Adrenal gland (tissue), 12 donors: ENCODE data around the gene MYH2. TPM values are rescaled to one million over a fixed set of nuclear protein-coding genes. Genes with fewer than 3 reads are reported as not detected.

Experiments
- DNase-seq, 7 donors: peaks; one replicate each; pipeline ENCODE4 v3.0.0-alpha.2; 2019 to 2020
- H3K27ac ChIP-seq, 5 donors: fragments of 200-600 bp; sonication (generic) in 4 of 5; 1 replicate in 3 of 5; 2 replicates in 2 of 5; pipeline versions ENCODE4 v1.5.1 to v1.8.0; 2016 to 2020; ENCODE audit warnings: mild to moderate bottlenecking in 1 of 5
- H3K27me3 ChIP-seq: fragments of 200-600 bp; 2 replicates; pipeline ENCODE4 v1.8.0; 2021
- H3K36me3 ChIP-seq, 2 donors: fragments of 200-600 bp; replicated peaks in 1 of 2; 1 replicate in 1 of 2; 2 replicates in 1 of 2; pipeline versions ENCODE4 v1.5.1 to v1.8.0; 2018 to 2022
- H3K4me1 ChIP-seq, 2 donors: fragments of 200-600 bp; replicated peaks in 1 of 2; 1 replicate in 1 of 2; 2 replicates in 1 of 2; pipeline versions ENCODE4 v1.5.1 to v1.8.0; 2018 to 2021
- H3K4me3 ChIP-seq, 4 donors: fragments of 200-600 bp; sonication (generic) in 3 of 4; one replicate each; pipeline ENCODE4 v1.5.1; 2016 to 2018
- H3K9me3 ChIP-seq, 3 donors: fragments of 200-600 bp; sonication (generic) in 1 of 3; replicated peaks in 1 of 3; 1 replicate in 2 of 3; 2 replicates in 1 of 3; pipeline versions ENCODE4 v1.5.1 to v1.8.0; 2016 to 2021
- POLR2A ChIP-seq, 2 donors: fragments of 450-650 bp; IDR thresholded peaks; one replicate each; pipeline ENCODE4 v1.6.1; 2017; ENCODE audit warnings: antibody characterized with exemption in 2 of 2, mild to moderate bottlenecking in 2 of 2, moderate library complexity in 1 of 2
- WGBS, 4 donors: extraction: QIAGEN DNeasy Blood & Tissue Kit in 2 of 4; methylation state at CpG; one replicate each; pipeline versions ENCODE4 v1.1.5 to v1.1.7; 2013 to 2017; 5-methylcytosine and 5-hydroxymethylcytosine counted together
- intact Hi-C, 2 donors: fragments of 100-400 bp; cut with DNase I; formaldehyde crosslinking; loops; one replicate each; pipeline versions ENCODE4 v1.14.1 to v1.15.0; 2022 to 2023
- polyA plus RNA-seq, 3 donors: library from polyadenylated mRNA; stranded (reverse); fragments of 200-250 nt in 2 of 3; fragments of 350-450 nt in 1 of 3; fragmentation: Illumina TruSeq in 1 of 3; extraction: RNeasy Lipid Tissue Mini Kit (QIAGEN cat#74804) in 1 of 3; gene quantifications; one replicate each; pipeline ENCODE4 v1.2.3, GENCODE V29; 2013 to 2014
- total RNA-seq, 9 donors: library from RNA; depleted of rRNA in 4 of 9; stranded (reverse); fragments of >200 nt in 4 of 9; fragments of 120-200 nt in 1 of 9; fragmentation: NEBNext Ultra II Directional in 1 of 9; extraction: Animal tissue kit (Norgen Biotek cat#: 25700) in 1 of 9; gene quantifications; one replicate each; pipeline versions ENCODE4 v1.1.0 to v1.2.4, GENCODE V29; 2013 to 2023
- TF ChIP-seq, protein P1 (sequence below), 6 experiments: fragments of 450-650 bp in 4 of 6; fragments of 200-600 bp in 2 of 6; sonication (generic) in 1 of 6; IDR thresholded peaks; 1 replicate in 5 of 6; 2 replicates in 1 of 6; pipeline versions ENCODE4 v1.5.1 to v1.8.0; 2016 to 2021; ENCODE audit warnings: antibody characterized with exemption in 6 of 6, mild to moderate bottlenecking in 2 of 6, moderate library complexity in 1 of 6
- donor health status: healthy with polysubstance abuse.
- donor health status: Bipolar disorder and iron deficiency.
- donor health status: DM: yes; HTN: yes; CAD: no.
- donor health status: DM: no; HTN: no; CAD: no.
- donor health status: DM: no; HTN: no; CAD: no.
- donor health status: DM: yes; HTN: yes; CAD: no.

MYH2 gene
- total and polyA plus RNA-seq, 12 donors, result under 0.01 to 7.4 (median 0.77) TPM; not detected in 8

DNA sequence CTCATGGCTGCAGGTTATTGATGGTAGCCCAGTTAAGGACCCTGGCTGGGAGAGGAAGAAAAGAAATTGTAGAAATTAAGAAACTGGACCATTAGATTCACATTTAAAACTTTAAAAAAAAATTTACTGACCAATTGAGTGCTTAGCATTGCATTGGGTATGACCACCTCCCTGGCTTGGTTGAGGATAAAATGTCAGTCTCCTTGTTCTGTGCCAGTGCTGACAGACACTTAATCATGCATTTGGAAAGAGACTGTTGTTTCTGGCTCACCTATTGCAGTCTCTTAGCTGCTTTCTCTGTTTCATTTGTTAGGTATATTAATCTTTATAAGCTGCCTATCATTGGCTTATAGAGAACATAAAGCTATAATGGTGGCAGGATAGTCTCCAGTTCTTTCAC, 32.8 kb downstream of the MYH2 start:
- no peak overlapping the region for H3K27ac ChIP-seq
- TF ChIP-seq, protein P1, sequence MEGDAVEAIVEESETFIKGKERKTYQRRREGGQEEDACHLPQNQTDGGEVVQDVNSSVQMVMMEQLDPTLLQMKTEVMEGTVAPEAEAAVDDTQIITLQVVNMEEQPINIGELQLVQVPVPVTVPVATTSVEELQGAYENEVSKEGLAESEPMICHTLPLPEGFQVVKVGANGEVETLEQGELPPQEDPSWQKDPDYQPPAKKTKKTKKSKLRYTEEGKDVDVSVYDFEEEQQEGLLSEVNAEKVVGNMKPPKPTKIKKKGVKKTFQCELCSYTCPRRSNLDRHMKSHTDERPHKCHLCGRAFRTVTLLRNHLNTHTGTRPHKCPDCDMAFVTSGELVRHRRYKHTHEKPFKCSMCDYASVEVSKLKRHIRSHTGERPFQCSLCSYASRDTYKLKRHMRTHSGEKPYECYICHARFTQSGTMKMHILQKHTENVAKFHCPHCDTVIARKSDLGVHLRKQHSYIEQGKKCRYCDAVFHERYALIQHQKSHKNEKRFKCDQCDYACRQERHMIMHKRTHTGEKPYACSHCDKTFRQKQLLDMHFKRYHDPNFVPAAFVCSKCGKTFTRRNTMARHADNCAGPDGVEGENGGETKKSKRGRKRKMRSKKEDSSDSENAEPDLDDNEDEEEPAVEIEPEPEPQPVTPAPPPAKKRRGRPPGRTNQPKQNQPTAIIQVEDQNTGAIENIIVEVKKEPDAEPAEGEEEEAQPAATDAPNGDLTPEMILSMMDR (IDR thresholded peaks at IDR 0.05), result no peak
- TF ChIP-seq POLR2A (IDR thresholded peaks at IDR 0.05), result no peak
- no peaks in the 10 kb centered on the region for H3K4me1 ChIP-seq
- H3K9me3 ChIP-seq, result no peaks in the 10 kb centered on the region
- no peaks in the 10 kb centered on the region for H3K36me3 ChIP-seq
- H3K27me3 ChIP-seq, result no peaks in the 10 kb centered on the region
- DNase-seq, result no peak
- H3K4me3 ChIP-seq, result no peak overlapping the region
- intact Hi-C loops, result no loop called here

DNA sequence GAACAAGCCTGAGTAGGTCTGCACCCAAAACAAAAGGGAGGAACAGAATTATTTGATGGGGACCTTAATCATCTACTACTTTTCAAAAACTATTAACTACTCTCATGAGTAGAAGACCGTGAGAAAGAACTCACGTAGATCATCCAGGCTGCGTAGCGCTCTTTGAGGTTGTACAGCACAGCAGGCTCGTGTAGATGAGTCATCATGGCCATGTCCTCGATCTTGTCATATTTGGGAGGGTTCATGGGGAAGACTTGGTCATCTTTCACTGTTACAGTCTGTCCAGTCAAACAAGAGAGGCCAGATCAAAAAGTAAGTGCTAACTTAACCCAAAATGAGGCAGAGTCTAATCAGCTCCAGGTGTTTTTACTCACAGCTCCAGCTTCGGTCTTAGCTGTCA, 33.4 kb downstream of the MYH2 start:
- no peak overlapping the region for H3K4me3 ChIP-seq
- WGBS, 4 donors, result 59 to 76% (median 67%) methylated on average over 7 of the region's 7 CpGs
- H3K9me3 ChIP-seq, result no peaks in the 10 kb centered on the region
- H3K4me1 ChIP-seq, result no peaks in the 10 kb centered on the region
- no peaks in the 10 kb centered on the region for H3K27me3 ChIP-seq
- TF ChIP-seq, protein P1 (IDR thresholded peaks at IDR 0.05), result no peak
- TF ChIP-seq POLR2A (IDR thresholded peaks at IDR 0.05), result no peak
- intact Hi-C loops, result no loop called here
- no peak overlapping the region for H3K27ac ChIP-seq
- H3K36me3 ChIP-seq, result no peaks in the 10 kb centered on the region
- no peak for DNase-seq

GRCh38 chr17:10513299-10514067, 36.0 kb downstream of the MYH2 start:
- Histone ChIP-seq H3K36me3 (no peaks in the 10 kb centered on the region), H3K4me3 (no peak overlapping the region), H3K4me1 (no peaks in the 10 kb centered on the region), H3K27me3 (no peaks in the 10 kb centered on the region), H3K9me3 (no peaks in the 10 kb centered on the region), H3K27ac (no peak overlapping the region)
- DNase-seq, result no peak
- TF ChIP-seq, protein P1 (IDR thresholded peaks at IDR 0.05), result no peak
- TF ChIP-seq POLR2A (IDR thresholded peaks at IDR 0.05), result no peak
- intact Hi-C loops, result no loop called here
- 48 to 56% (median 53%) methylated on average over 6 of the region's 6 CpGs for WGBS, 4 donors

GRCh38 chr17:10512856-10513255, 36.6 kb downstream of the MYH2 start:
- H3K4me1 ChIP-seq, result no peaks in the 10 kb centered on the region
- TF ChIP-seq, protein P1 (IDR thresholded peaks at IDR 0.05), result no peak
- no peak for TF ChIP-seq POLR2A (IDR thresholded peaks at IDR 0.05)
- intact Hi-C loops, result no loop called here
- no peaks in the 10 kb centered on the region for H3K27me3 ChIP-seq
- H3K36me3 ChIP-seq, result no peaks in the 10 kb centered on the region
- DNase-seq, result no peak
- WGBS, 4 donors, result 47 to 54% (median 50%) methylated on average over 2 of the region's 2 CpGs
- H3K27ac ChIP-seq, result no peak overlapping the region
- no peaks in the 10 kb centered on the region for H3K9me3 ChIP-seq
- H3K4me3 ChIP-seq, result no peak overlapping the region
